ENCODE measurements around the gene MCM9. TPM values are rescaled to one million over a fixed set of nuclear protein-coding genes. Genes with fewer than 3 reads are reported as not detected.
A peak's percentile ranks its signal among the peaks of the same experiment; 100 is the strongest.
"Not testable (repeated sequence)": the region's sequence is repeated elsewhere in the genome, so short reads cannot be mapped to it uniquely, and the experiment has no call there.

The MCM9 gene
- total RNA-seq, 1 donor from 2014 or later = 28.8 TPM

DNA sequence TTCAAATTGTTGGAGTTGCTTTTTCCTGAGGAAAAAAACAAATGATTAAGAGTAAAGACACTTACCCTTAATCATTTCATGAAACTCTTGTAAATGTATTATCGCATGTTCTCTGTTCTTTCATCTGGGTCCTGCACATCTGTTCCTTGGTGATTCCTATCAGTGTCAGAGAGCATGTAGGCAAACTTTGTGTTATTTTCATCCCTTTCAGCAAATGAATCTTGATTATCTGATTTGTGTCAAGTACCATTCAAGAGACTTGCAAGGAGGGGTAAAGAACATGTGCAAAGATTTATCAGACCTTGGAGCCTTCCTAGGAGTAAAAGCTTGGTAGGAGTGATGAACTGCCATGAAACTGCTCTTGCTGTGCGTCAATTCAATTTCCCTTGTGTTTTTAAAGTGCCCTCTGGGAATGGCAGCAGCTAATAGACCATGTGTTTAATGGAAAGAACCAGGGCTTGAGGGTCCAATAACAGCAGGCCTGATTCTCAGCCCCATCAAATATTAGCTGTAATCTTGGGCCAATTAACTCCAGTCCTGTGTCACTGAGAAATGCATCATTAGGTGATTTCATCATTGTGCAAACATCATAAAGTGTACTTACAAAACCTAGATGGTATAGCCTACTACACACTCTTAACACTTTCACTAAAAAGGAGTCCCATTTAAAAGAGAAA, 164.7 kb downstream of the MCM9 start:
- DNase-seq (ENCODE audit: low read depth) = peak; percentile 5

DNA sequence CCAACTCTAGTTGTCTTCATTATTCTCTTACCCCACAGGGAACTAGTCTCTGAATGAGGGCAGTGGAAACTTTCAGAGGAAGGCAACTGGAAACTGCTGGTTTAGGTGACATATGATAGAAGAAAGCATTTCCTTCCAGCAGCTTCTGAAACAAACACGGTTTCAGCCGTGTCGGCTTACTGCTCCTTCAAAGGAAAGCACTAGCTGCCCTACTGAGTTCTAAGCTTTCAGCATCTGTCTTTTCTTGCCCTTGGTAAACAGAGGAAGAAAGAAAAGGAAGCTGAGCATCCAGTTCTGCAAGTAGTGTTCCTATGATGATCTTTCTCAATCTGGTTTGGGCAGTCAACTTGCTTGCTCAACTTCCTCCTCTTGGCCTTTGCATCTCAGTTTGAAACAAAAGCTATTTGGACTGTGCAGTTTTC, 166.0 kb downstream of the MCM9 start:
- DNase-seq (ENCODE audit: low read depth) = no peak

DNA sequence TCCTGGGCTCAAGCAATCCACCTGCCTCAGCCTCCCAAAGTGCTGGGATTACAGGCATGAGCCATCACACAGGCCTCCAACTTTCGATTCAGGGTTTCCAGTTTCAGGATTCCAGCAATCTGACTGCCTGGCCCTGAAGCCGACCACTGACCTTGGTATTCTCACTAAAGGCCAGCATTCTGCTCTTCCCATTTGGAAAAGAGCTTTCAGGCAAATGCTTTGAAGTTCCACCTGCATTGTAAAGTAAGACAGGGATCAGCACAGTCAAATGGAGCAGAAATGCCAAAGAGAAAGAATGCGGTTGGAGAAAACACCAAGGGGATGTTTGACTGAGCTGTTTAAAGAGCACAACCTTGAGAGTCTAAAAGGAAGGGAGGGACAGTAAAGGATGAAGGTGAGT, 166.5 kb downstream of the MCM9 start:
- DNase-seq (ENCODE audit: low read depth) = no peak

DNA sequence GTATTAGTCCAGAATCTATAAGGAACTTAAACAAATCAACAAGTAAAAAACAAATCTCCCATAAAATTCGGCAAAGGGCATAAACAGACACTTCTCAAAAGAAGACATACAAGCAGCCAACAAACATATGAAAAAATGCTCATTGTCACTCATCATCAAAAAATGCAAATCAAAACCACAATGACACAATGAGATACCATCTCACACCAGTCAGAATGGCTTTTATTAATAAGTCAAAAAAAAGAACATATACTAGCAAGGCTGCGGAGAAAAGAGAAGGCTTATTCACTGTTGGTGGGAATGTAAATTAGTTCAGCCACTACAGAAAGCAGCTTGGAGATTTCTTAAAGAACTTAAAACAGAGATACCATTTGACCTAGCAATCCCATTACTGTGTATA, 169.6 kb downstream of the MCM9 start:
- DNase-seq (ENCODE audit: low read depth) = not testable (repeated sequence)

DNA sequence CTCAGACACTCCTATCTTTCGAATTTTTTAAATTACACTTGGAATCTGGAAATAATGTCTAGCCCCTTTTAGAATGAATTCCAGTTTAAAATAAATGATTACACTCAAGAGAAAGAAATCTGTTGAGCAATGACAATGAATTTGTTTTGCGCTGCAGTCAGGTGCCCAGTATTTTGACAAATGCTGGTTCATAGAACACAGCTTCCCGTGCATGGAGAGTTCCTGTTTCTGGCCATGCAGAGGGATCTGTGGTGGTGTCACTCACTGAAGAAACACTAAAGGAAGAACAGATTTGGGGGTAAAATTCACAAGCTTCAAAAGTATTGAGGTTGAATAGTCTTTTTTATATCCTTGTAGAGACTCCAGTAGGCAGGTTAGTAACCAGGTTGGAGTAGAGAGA, 170.2 kb downstream of the MCM9 start:
- DNase-seq (ENCODE audit: low read depth) = no peak

Other genes starting within 250 kb of the MCM9 start
- gene ASF1A, start 41.0 kb downstream of the MCM9 start, total RNA-seq = 18.9 and 24.0 TPM in 2 replicates
- gene FAM184A, start 143.5 kb upstream of the MCM9 start, total RNA-seq = 0.99 and 2.1 TPM in 2 replicates